SU-DHL-6 (cell line): ENCODE results near the gene TTR.

ENCODE experiments used
- EZH2phosphoT487 ChIP-seq: fragments of 200-600 bp; sonication (generic), shearing (Covaris generic); conservative IDR thresholded peaks from 2 replicates; pipeline ENCODE4 v1.6.1; 2018; ENCODE audit warnings: mild to moderate bottlenecking, antibody characterized with exemption, low read length, moderate library complexity, mixed read lengths
- TF ChIP-seq, protein P1 (sequence below): fragments of 200-600 bp; sonication (generic); IDR thresholded peaks from one replicate; pipeline ENCODE4 v1.5.1; 2017; ENCODE audit warnings: antibody characterized with exemption, mild to moderate bottlenecking, low read length, moderate library complexity; ENCODE audit not compliant: insufficient read depth, poor library complexity, severe bottlenecking

DNA sequence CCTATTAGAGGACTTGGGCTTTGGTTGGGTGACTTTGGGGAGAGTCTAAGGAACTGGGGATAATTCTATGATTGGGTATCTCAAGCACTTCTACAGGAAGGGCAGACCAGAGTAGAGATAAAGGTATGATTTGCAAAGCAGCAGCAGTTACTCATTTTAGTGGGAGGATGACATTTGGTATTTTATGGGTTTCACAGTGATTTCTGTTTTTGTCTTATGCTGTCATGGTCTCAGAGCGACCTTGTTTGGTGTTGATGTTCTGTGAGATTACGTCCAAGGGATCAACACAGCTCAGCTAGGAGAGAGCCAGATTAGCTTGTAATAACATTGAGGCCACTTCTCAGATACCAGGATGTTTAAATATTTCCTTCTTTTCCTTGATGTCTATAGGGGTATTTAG, 18.2 kb downstream of the TTR start:
- no peak for TF ChIP-seq EZH2phosphoT487
- TF ChIP-seq, protein P1, sequence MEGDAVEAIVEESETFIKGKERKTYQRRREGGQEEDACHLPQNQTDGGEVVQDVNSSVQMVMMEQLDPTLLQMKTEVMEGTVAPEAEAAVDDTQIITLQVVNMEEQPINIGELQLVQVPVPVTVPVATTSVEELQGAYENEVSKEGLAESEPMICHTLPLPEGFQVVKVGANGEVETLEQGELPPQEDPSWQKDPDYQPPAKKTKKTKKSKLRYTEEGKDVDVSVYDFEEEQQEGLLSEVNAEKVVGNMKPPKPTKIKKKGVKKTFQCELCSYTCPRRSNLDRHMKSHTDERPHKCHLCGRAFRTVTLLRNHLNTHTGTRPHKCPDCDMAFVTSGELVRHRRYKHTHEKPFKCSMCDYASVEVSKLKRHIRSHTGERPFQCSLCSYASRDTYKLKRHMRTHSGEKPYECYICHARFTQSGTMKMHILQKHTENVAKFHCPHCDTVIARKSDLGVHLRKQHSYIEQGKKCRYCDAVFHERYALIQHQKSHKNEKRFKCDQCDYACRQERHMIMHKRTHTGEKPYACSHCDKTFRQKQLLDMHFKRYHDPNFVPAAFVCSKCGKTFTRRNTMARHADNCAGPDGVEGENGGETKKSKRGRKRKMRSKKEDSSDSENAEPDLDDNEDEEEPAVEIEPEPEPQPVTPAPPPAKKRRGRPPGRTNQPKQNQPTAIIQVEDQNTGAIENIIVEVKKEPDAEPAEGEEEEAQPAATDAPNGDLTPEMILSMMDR: no peak
